HCT116 (cell line): ENCODE measurements around the gene XIAP. TPM values are rescaled to one million over a fixed set of nuclear protein-coding genes. Genes with fewer than 3 reads are reported as not detected.

Experiments
- ATAC-seq: fragments of 200-7000 bp; cut with Tn5 transposase; 2 replicates; pipeline ENCODE4 v1.9.1; 2020; ENCODE audit warnings: mild to moderate bottlenecking, moderate library complexity
- BruUV-seq: library from RNA; stranded (reverse); fragments of 400-500 nt; replicated peaks from 2 replicates; lab custom pipeline; 2021; lab: Mats Ljungman, UMichigan
- CTCF ChIA-PET: fragments of 300-600 bp; sonication (Branson Sonifier 250); formaldehyde crosslinking; loops from one replicate; lab custom pipeline; 2021; ENCODE audit warnings: antibody characterized with exemption; lab: Charles Lee
- POLR2A ChIA-PET: fragments of 300-600, 350-600 bp; sonication (Branson Sonifier 250); formaldehyde crosslinking; loops from one replicate; lab custom pipeline; 2021; ENCODE audit warnings: antibody characterized with exemption; lab: Charles Lee
- RAD21 ChIA-PET, 2 experiments: fragments of 300-600 bp; sonication (Branson Sonifier 250); formaldehyde crosslinking; loops; one replicate each; lab custom pipeline; 2023; ENCODE audit warnings: low total read pairs in 2 of 2; ENCODE audit not compliant: uncharacterized antibody in 2 of 2, unreplicated experiment in 2 of 2, low non-redundant PET in 1 of 2; lab: Charles Lee
- DNase-seq: peaks from one replicate; pipeline ENCODE4 v3.0.0-alpha.2; 2010; ENCODE audit warnings: low read depth, low spot score
- H2AFZ ChIP-seq: fragments of 200-600 bp; shearing (Covaris generic), sonication (generic); 2 replicates; pipeline ENCODE4 v1.6.1; 2017; ENCODE audit warnings: low read depth, mixed run types, mixed read lengths, antibody characterized with exemption, low read length; ENCODE audit not compliant: poor library complexity, severe bottlenecking
- H3K27ac ChIP-seq: 2 replicates; pipeline ENCODE4 v1.5.1; 2012; ENCODE audit warnings: low read depth, low read length
- H3K27me3 ChIP-seq: fragments of 200-600 bp; sonication (generic); 2 replicates; pipeline ENCODE4 v1.6.1; 2016; ENCODE audit warnings: mixed run types, low read length, mixed read lengths; ENCODE audit not compliant: insufficient read depth
- H3K36me3 ChIP-seq, 2 experiments: fragments of 200-500 bp in 1 of 2; fragments of 200-600 bp in 1 of 2; sonication (Bioruptor generic) in 1 of 2; sonication (generic) in 1 of 2; 2 replicates each; pipeline versions ENCODE4 v1.5.1 to v1.6.1; 2014 to 2016; ENCODE audit warnings: low read length in 2 of 2, inconsistent platforms in 1 of 2, mixed read lengths in 1 of 2, mixed run types in 1 of 2; ENCODE audit not compliant: insufficient read depth in 2 of 2, control insufficient read depth in 1 of 2
- H3K4me1 ChIP-seq, 2 experiments: fragments of 200-600 bp in 1 of 2; sonication (generic) in 1 of 2; 2 replicates each; pipeline versions ENCODE4 v1.5.1 to v1.6.1; 2012 to 2017; ENCODE audit warnings: low read length in 2 of 2, inconsistent platforms in 1 of 2, mild to moderate bottlenecking in 1 of 2, mixed read lengths in 1 of 2, mixed run types in 1 of 2, moderate library complexity in 1 of 2; ENCODE audit not compliant: insufficient read depth in 2 of 2, control insufficient read depth in 1 of 2
- H3K4me2 ChIP-seq: fragments of 200-600 bp; sonication (generic); 2 replicates; pipeline ENCODE4 v1.6.1; 2017; ENCODE audit warnings: mixed run types, low read length, mixed read lengths
- H3K4me3 ChIP-seq, 2 experiments: fragments of 200-600 bp in 1 of 2; sonication (generic) in 1 of 2; replicated peaks in 1 of 2; 2 replicates each; pipeline ENCODE4 v1.5.1; 2011 to 2016; ENCODE audit warnings: low read length in 2 of 2, control low read depth in 1 of 2, low read depth in 1 of 2, mild to moderate bottlenecking in 1 of 2, mixed read lengths in 1 of 2, mixed run types in 1 of 2
- H3K79me2 ChIP-seq: fragments of 200-600 bp; sonication (generic); 2 replicates; pipeline ENCODE4 v1.6.1; 2017; ENCODE audit warnings: mild to moderate bottlenecking, mixed run types, low read length, moderate library complexity, mixed read lengths; ENCODE audit not compliant: insufficient read depth
- H3K9ac ChIP-seq: fragments of 200-600 bp; sonication (generic); 2 replicates; pipeline ENCODE4 v1.6.1; 2016; ENCODE audit warnings: low read length, mixed read lengths
- H3K9me2 ChIP-seq: fragments of 200-600 bp; sonication (generic), shearing (Covaris generic); 2 replicates; pipeline ENCODE4 v1.6.1; 2017; ENCODE audit warnings: mixed run types, mild to moderate bottlenecking, moderate library complexity; ENCODE audit not compliant: insufficient read depth
- H3K9me3 ChIP-seq, 2 experiments: fragments of 200-500 bp in 1 of 2; fragments of 200-600 bp in 1 of 2; sonication (Bioruptor generic) in 1 of 2; sonication (generic) in 1 of 2; 2 replicates each; pipeline ENCODE4 v1.6.1; 2014 to 2017; ENCODE audit warnings: low read length in 2 of 2, mixed read lengths in 2 of 2, inconsistent platforms in 1 of 2, low read depth in 1 of 2, mild to moderate bottlenecking in 1 of 2, mixed run types in 1 of 2, moderate library complexity in 1 of 2; ENCODE audit not compliant: control insufficient read depth in 1 of 2, insufficient read depth in 1 of 2
- H4K20me1 ChIP-seq: fragments of 200-600 bp; sonication (generic), shearing (Covaris generic); 2 replicates; pipeline ENCODE4 v1.6.1; 2017; ENCODE audit warnings: mixed run types, mild to moderate bottlenecking, moderate library complexity; ENCODE audit not compliant: insufficient read depth
- CEBPB ChIP-seq: IDR thresholded peaks from 2 replicates; pipeline ENCODE4 v1.6.1; 2012; ENCODE audit warnings: low read depth
- CTCF ChIP-seq, 3 experiments: fragments of 200-600 bp in 1 of 3; sonication (generic) in 1 of 3; IDR thresholded peaks in 2 of 3; conservative IDR thresholded peaks in 1 of 3; 2 replicates each; pipeline ENCODE4 v1.5.1; 2012 to 2017; ENCODE audit warnings: low read depth in 2 of 3, low read length in 2 of 3, antibody characterized with exemption in 1 of 3, borderline replicate concordance in 1 of 3, control low read depth in 1 of 3, mild to moderate bottlenecking in 1 of 3, mixed read lengths in 1 of 3, mixed run types in 1 of 3, moderate library complexity in 1 of 3; ENCODE audit not compliant: insufficient read depth in 1 of 3
- EGR1 ChIP-seq: IDR thresholded peaks from 2 replicates; pipeline ENCODE4 v1.6.1; 2012; ENCODE audit warnings: low read depth
- POLR2AphosphoS5 ChIP-seq: IDR thresholded peaks from 2 replicates; pipeline ENCODE4 v1.6.1; 2011; ENCODE audit warnings: mild to moderate bottlenecking, low read depth, low read length, moderate library complexity
- RAD21 ChIP-seq: IDR thresholded peaks from 2 replicates; pipeline ENCODE4 v1.6.1; 2012; ENCODE audit warnings: low read depth, mild to moderate bottlenecking
- REST ChIP-seq: IDR thresholded peaks from 2 replicates; pipeline ENCODE4 v1.6.1; 2012; ENCODE audit warnings: low read depth
- SP1 ChIP-seq: IDR thresholded peaks from 2 replicates; pipeline ENCODE4 v1.6.1; 2012; ENCODE audit warnings: low read depth
- SRF ChIP-seq: IDR thresholded peaks from 2 replicates; pipeline ENCODE4 v1.6.1; 2012; ENCODE audit warnings: low read depth
- YY1 ChIP-seq: IDR thresholded peaks from 2 replicates; pipeline ENCODE4 v1.6.1; 2011; ENCODE audit warnings: low read length, low read depth, moderate library complexity, mild to moderate bottlenecking; ENCODE audit not compliant: insufficient replicate concordance; ENCODE audit errors: extremely low read depth
- ZBTB33 ChIP-seq: IDR thresholded peaks from 2 replicates; pipeline ENCODE4 v1.6.1; 2011; ENCODE audit warnings: mild to moderate bottlenecking, low read length, moderate library complexity; ENCODE audit not compliant: insufficient replicate concordance; ENCODE audit errors: extremely low read depth
- ZFX ChIP-seq: fragments of 450-650 bp; IDR thresholded peaks from 2 replicates; pipeline ENCODE4 v1.6.1; 2017
- ZNF274 ChIP-seq: fragments of 200-500 bp; sonication (Bioruptor generic); IDR thresholded peaks from 2 replicates; pipeline ENCODE4 v1.6.1; 2014; ENCODE audit warnings: mild to moderate bottlenecking, low read depth, low read length, inconsistent platforms
- intact Hi-C: fragments of 100-400 bp; cut with micrococcal nuclease; formaldehyde crosslinking; loops from 2 replicates; pipeline ENCODE4 v1.10.0; 2022
- total RNA-seq: library from RNA; stranded (reverse); gene quantifications from one replicate; pipeline ENCODE4 v1.2.1, GENCODE V29; 2021; ENCODE audit not compliant: unreplicated experiment

Gene XIAP
- total RNA-seq, 1 experiment from 2014 or later, result 41.0 TPM

- BruUV-seq, result TSS peak; percentile 68
- intact Hi-C loops, result loop anchor here (5.0 kb wide), 1 partner anchor 127 kb away; no protein-coding TSS in a partner anchor
- H3K9ac ChIP-seq, result peak overlapping the region; percentile 69
- H3K9me2 ChIP-seq, result no peaks in the 10 kb centered on the region
- TF ChIP-seq ZNF274 (no peak), EGR1 (no peak), ZFX (no peak), RAD21 (no peak), CEBPB (no peak), POLR2AphosphoS5 (no peak), SRF (no peak), ZBTB33 (no peak), YY1 (no peak), SP1 (no peak), REST (no peak), CTCF (IDR thresholded peaks at IDR 0.05 in 2 of 3, conservative IDR thresholded peaks at IDR 0.05 in 1 of 3; ENCODE audit: borderline replicate concordance in 1 of 3, insufficient read depth in 1 of 3, low read depth in 2 of 3, low read length in 2 of 3) (no peak)
- no peaks in the 10 kb centered on the region for H3K9me3 ChIP-seq
- POLR2A ChIA-PET, result no interaction called here
- peaks cover 8 to 20% of the 10 kb centered on the region in 2 experiments for H3K4me1 ChIP-seq
- ATAC-seq (no peak), DNase-seq (no peak)
- H3K4me2 ChIP-seq, result peak overlapping the region; percentile 85
- peak overlapping the region; percentile 50 to 60 for H3K4me3 ChIP-seq
- no peaks in the 10 kb centered on the region for H3K36me3 ChIP-seq
- H3K79me2 ChIP-seq, result peaks cover 27% of the 10 kb centered on the region
- no peaks in the 10 kb centered on the region for H3K27me3 ChIP-seq
- no peak overlapping the region for H2AFZ ChIP-seq
- RAD21 ChIA-PET, result no interaction called here
- H3K27ac ChIP-seq, result peak overlapping the region; percentile 60
- no peaks in the 10 kb centered on the region for H4K20me1 ChIP-seq
- CTCF ChIA-PET, result interaction anchor here (0.7 to 1.1 kb wide), 3 partner anchors 17 to 182 kb away, joined by 3 to 4 read pairs (median 3); no protein-coding TSS in a partner anchor
Observed at GRCh38 chrX:123959281-123960063, 99.6 kb downstream of the XIAP start.
